GM19025 (cell line): ENCODE data around the gene EFCAB5.
"Not testable (repeated sequence)": the region's sequence is repeated elsewhere in the genome, so short reads cannot be mapped to it uniquely, and the experiment has no call there.

Experiments used
- ATAC-seq: cut with Tn5 transposase; IDR thresholded peaks from one replicate; pipeline ENCODE4 v1.9.1; 2021; ENCODE audit warnings: mild to moderate bottlenecking, low read depth, moderate library complexity; ENCODE audit not compliant: unreplicated experiment

EFCAB5 gene

GRCh38 chr17:30000755-30001257 is 59.4 kb downstream of the EFCAB5 start:
- no peak for ATAC-seq

- no peak for ATAC-seq
Measured at GRCh38 chr17:30002088-30002487, 60.7 kb downstream of the EFCAB5 start.

GRCh38 chr17:30005709-30006320 is 64.4 kb downstream of the EFCAB5 start:
- no peak for ATAC-seq

- ATAC-seq = not testable (repeated sequence)
Measured at GRCh38 chr17:30011934-30012333, 70.5 kb downstream of the EFCAB5 start.

GRCh38 chr17:30021708-30022317 is 80.4 kb downstream of the EFCAB5 start:
- ATAC-seq = no peak

- ATAC-seq = not testable (repeated sequence)
Measured at GRCh38 chr17:30025325-30025724, 83.9 kb downstream of the EFCAB5 start.

- no peak for ATAC-seq
Measured at GRCh38 chr17:30027676-30028075, 86.2 kb downstream of the EFCAB5 start.

GRCh38 chr17:30031214-30031869 is 89.9 kb downstream of the EFCAB5 start:
- ATAC-seq = no peak

GRCh38 chr17:30035369-30035768 is 93.9 kb downstream of the EFCAB5 start:
- ATAC-seq = no peak

- not testable (repeated sequence) for ATAC-seq
Measured at GRCh38 chr17:30040719-30041518, 99.5 kb downstream of the EFCAB5 start.

GRCh38 chr17:30041551-30041950 is 100.1 kb downstream of the EFCAB5 start:
- ATAC-seq = no peak

GRCh38 chr17:30062372-30062771 is 120.9 kb downstream of the EFCAB5 start:
- ATAC-seq = no peak

- no peak for ATAC-seq
Measured at GRCh38 chr17:30064738-30065137, 123.3 kb downstream of the EFCAB5 start.

- ATAC-seq = no peak
Measured at GRCh38 chr17:30068465-30068864, 127.0 kb downstream of the EFCAB5 start.

GRCh38 chr17:30074254-30074653 is 132.8 kb downstream of the EFCAB5 start:
- ATAC-seq = no peak

GRCh38 chr17:30074730-30075129 is 133.3 kb downstream of the EFCAB5 start:
- ATAC-seq = no peak

GRCh38 chr17:30082773-30083172 is 141.3 kb downstream of the EFCAB5 start:
- ATAC-seq = no peak

GRCh38 chr17:30084788-30085187 is 143.4 kb downstream of the EFCAB5 start:
- ATAC-seq = no peak

GRCh38 chr17:30086896-30087295 is 145.5 kb downstream of the EFCAB5 start:
- no peak for ATAC-seq

- ATAC-seq = not testable (repeated sequence)
Measured at GRCh38 chr17:30087431-30087830, 146.0 kb downstream of the EFCAB5 start.

- no peak for ATAC-seq
Measured at GRCh38 chr17:30091121-30091670, 149.8 kb downstream of the EFCAB5 start.
